Measurements from ENCODE around the gene GNAS.

Gene GNAS

GRCh38 chr20:58953050-58953449 is 100.5 kb downstream of the GNAS start:
- H3K9ac ChIP-seq (ENCODE audit: low read length in 2 of 2) = no peak overlapping the region
- no peaks in the 10 kb centered on the region for H3K27me3 ChIP-seq (ENCODE audit: control insufficient read depth in 1 of 2, insufficient read depth in 2 of 2, low read length in 2 of 2)
- no peak overlapping the region for H3K4me3 ChIP-seq (ENCODE audit: low read length in 2 of 2)
- H3K36me3 ChIP-seq (ENCODE audit: control insufficient read depth in 2 of 2, insufficient read depth in 2 of 2, low read length in 2 of 2) = no peaks in the 10 kb centered on the region
- no peaks in the 10 kb centered on the region for H3K4me1 ChIP-seq (ENCODE audit: control insufficient read depth, insufficient read depth, low read length)
- no peaks in the 10 kb centered on the region for H3K9me3 ChIP-seq (ENCODE audit: control insufficient read depth in 2 of 2, low read length in 2 of 2)
- H3K27ac ChIP-seq (ENCODE audit: low read length) = no peak overlapping the region

GRCh38 chr20:58956078-58956477 is 103.6 kb downstream of the GNAS start:
- H3K27ac ChIP-seq (ENCODE audit: low read length) = no peak overlapping the region
- H3K4me1 ChIP-seq (ENCODE audit: control insufficient read depth, insufficient read depth, low read length) = no peaks in the 10 kb centered on the region
- no peaks in the 10 kb centered on the region for H3K9me3 ChIP-seq (ENCODE audit: control insufficient read depth in 2 of 2, low read length in 2 of 2)
- no peak overlapping the region for H3K4me3 ChIP-seq (ENCODE audit: low read length in 2 of 2)
- no peaks in the 10 kb centered on the region for H3K27me3 ChIP-seq (ENCODE audit: control insufficient read depth in 1 of 2, insufficient read depth in 2 of 2, low read length in 2 of 2)
- H3K36me3 ChIP-seq (ENCODE audit: control insufficient read depth in 2 of 2, insufficient read depth in 2 of 2, low read length in 2 of 2) = no peaks in the 10 kb centered on the region
- no peak overlapping the region for H3K9ac ChIP-seq (ENCODE audit: low read length in 2 of 2)

GRCh38 chr20:58959652-58960051 is 107.1 kb downstream of the GNAS start:
- no peaks in the 10 kb centered on the region for H3K9me3 ChIP-seq (ENCODE audit: control insufficient read depth in 2 of 2, low read length in 2 of 2)
- H3K27ac ChIP-seq (ENCODE audit: low read length) = no peak overlapping the region
- no peaks in the 10 kb centered on the region for H3K4me1 ChIP-seq (ENCODE audit: control insufficient read depth, insufficient read depth, low read length)
- no peaks in the 10 kb centered on the region for H3K36me3 ChIP-seq (ENCODE audit: control insufficient read depth in 2 of 2, insufficient read depth in 2 of 2, low read length in 2 of 2)
- no peaks in the 10 kb centered on the region for H3K27me3 ChIP-seq (ENCODE audit: control insufficient read depth in 1 of 2, insufficient read depth in 2 of 2, low read length in 2 of 2)
- no peak overlapping the region for H3K9ac ChIP-seq (ENCODE audit: low read length in 2 of 2)
- H3K4me3 ChIP-seq (ENCODE audit: low read length in 2 of 2) = no peak overlapping the region
